Fibroblast of the aortic adventitia (primary cell): ENCODE measurements around the gene AMBN. TPM values are rescaled to one million over a fixed set of nuclear protein-coding genes. Genes with fewer than 3 reads are reported as not detected.

Experiments
- DNase-seq: peaks from one replicate; pipeline ENCODE4 v3.0.0-alpha.2; 2010; ENCODE audit warnings: low read depth
- H3K4me3 ChIP-seq: 2 replicates; pipeline ENCODE4 v1.5.1; 2011; ENCODE audit warnings: low read depth, mild to moderate bottlenecking, control low read depth, low read length, moderate library complexity
- CTCF ChIP-seq: IDR thresholded peaks from 2 replicates; pipeline ENCODE4 v1.5.1; 2011; ENCODE audit warnings: mild to moderate bottlenecking, low read length, control low read depth, inconsistent platforms; ENCODE audit not compliant: insufficient read depth
- total RNA-seq: library from RNA; depleted of rRNA; stranded (reverse); fragments of >200 nt; gene quantifications from 2 replicates; pipeline ENCODE4 v1.2.3, GENCODE V29; 2012; ENCODE audit warnings: low replicate concordance

AMBN gene
- total RNA-seq, 1 donor, result not detected

DNA sequence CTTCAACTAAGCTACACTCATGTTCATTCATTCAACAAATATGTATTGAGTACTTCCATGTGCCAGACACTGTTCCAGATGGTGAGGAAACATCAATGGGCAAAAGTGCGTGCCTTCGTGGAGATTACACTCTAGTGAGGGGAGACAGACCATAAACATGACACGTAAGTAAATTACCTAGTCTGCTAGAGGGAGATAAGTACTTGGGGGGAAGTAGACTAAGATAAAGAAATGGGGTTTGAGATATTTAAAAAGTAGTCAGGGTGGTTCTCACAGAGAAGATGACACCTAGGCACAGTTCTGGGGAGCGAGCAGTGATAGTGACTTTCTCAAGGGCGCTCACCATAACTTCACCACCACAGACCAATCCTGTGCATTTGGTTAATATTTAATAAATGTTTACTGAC lies 62.6 kb downstream of the AMBN start:
- H3K4me3 ChIP-seq, result no peak overlapping the region
- TF ChIP-seq CTCF, result no peak
- DNase-seq, result peak; percentile 73

Other genes with a start within 250 kb of the AMBN start
- gene SMR3A, start 231.5 kb upstream of the AMBN start, total RNA-seq, result not detected in 2 replicates
- not detected in 2 replicates for gene SMR3B, start 209.1 kb upstream of the AMBN start, total RNA-seq
- gene OPRPN, start 194.3 kb upstream of the AMBN start, total RNA-seq, result not detected in 2 replicates
- not detected in 2 replicates for gene MUC7, start 120.1 kb upstream of the AMBN start, total RNA-seq
- not detected in 2 replicates for gene AMTN, start 73.7 kb upstream of the AMBN start, total RNA-seq
- gene ENAM, start 36.5 kb downstream of the AMBN start, total RNA-seq, result 0.18 TPM in 1 of 2 replicates, not detected in the other
- 0.99 and 18.2 TPM in 2 replicates for gene JCHAIN, start 74.3 kb downstream of the AMBN start, total RNA-seq
- 22.5 and 30.6 TPM in 2 replicates for gene UTP3, start 96.3 kb downstream of the AMBN start, total RNA-seq
- gene RUFY3, start 129.7 kb downstream of the AMBN start, total RNA-seq, result 64.8 and 116 TPM in 2 replicates
- gene GRSF1, start 247.6 kb downstream of the AMBN start, total RNA-seq, result 73.1 and 75.3 TPM in 2 replicates